Thyroid gland (tissue), 4 donors: Measurements from ENCODE around the gene NUAK2.

ENCODE experiments used
- POLR2A ChIP-seq, 2 donors: fragments of 450-650 bp; IDR thresholded peaks; one replicate each; pipeline ENCODE4 v1.6.1; 2017; ENCODE audit warnings: antibody characterized with exemption in 2 of 2, mild to moderate bottlenecking in 2 of 2, moderate library complexity in 1 of 2
- TF ChIP-seq, protein P1 (sequence below), 6 experiments: fragments of 200-600 bp in 3 of 6; fragments of 450-650 bp in 3 of 6; sonication (generic) in 3 of 6; IDR thresholded peaks; one replicate each; pipeline ENCODE4 v1.5.1; 2016 to 2019; ENCODE audit warnings: antibody characterized with exemption in 6 of 6, mild to moderate bottlenecking in 2 of 6, inconsistent platforms in 1 of 6, moderate library complexity in 1 of 6

- no peak for TF ChIP-seq POLR2A (IDR thresholded peaks at IDR 0.05)
- TF ChIP-seq, protein P1, sequence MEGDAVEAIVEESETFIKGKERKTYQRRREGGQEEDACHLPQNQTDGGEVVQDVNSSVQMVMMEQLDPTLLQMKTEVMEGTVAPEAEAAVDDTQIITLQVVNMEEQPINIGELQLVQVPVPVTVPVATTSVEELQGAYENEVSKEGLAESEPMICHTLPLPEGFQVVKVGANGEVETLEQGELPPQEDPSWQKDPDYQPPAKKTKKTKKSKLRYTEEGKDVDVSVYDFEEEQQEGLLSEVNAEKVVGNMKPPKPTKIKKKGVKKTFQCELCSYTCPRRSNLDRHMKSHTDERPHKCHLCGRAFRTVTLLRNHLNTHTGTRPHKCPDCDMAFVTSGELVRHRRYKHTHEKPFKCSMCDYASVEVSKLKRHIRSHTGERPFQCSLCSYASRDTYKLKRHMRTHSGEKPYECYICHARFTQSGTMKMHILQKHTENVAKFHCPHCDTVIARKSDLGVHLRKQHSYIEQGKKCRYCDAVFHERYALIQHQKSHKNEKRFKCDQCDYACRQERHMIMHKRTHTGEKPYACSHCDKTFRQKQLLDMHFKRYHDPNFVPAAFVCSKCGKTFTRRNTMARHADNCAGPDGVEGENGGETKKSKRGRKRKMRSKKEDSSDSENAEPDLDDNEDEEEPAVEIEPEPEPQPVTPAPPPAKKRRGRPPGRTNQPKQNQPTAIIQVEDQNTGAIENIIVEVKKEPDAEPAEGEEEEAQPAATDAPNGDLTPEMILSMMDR (IDR thresholded peaks at IDR 0.05) = no peak
Measured at GRCh38 chr1:205368478-205368877, 46.9 kb upstream of the NUAK2 start.
